ENCODE data around the gene ZNF775.

GRCh38 chr7:150365673-150366398 lies 13.3 kb upstream of the ZNF775 start:
- TF ChIP-seq POLR2A (IDR thresholded peaks at IDR 0.05; ENCODE audit: low read length): no peak
- TF ChIP-seq GATA1 (IDR thresholded peaks at IDR 0.05; ENCODE audit: low read depth, low read length): no peak
